ENCODE results near the gene ARMS2. TPM values are rescaled to one million over a fixed set of nuclear protein-coding genes. Genes with fewer than 3 reads are reported as not detected.

Gene ARMS2
- polyA plus RNA-seq, 4 donors, result 0.06 TPM; not detected in 3

- Histone ChIP-seq H3K9me3 (ENCODE audit: control insufficient read depth in 2 of 2, insufficient read depth in 1 of 2, low read depth in 1 of 2, low read length in 1 of 2) (peaks cover 0 to 8% of the 10 kb centered on the region in 2 donors), H3K27ac (ENCODE audit: low read depth in 1 of 3, low read length in 2 of 3) (no peak overlapping the region), H3K4me3 (ENCODE audit: low read depth in 1 of 3, low read length in 3 of 3) (no peak overlapping the region), H3K36me3 (ENCODE audit: control insufficient read depth in 3 of 3, insufficient read depth in 2 of 3, low read depth in 1 of 3, low read length in 3 of 3) (peaks cover 0 to 8% (median 0%) of the 10 kb centered on the region in 3 donors), H3K27me3 (ENCODE audit: control insufficient read depth in 3 of 3, insufficient read depth in 3 of 3, low read length in 3 of 3) (no peaks in the 10 kb centered on the region), H3K4me1 (ENCODE audit: control insufficient read depth in 3 of 3, insufficient read depth in 2 of 3, low read depth in 1 of 3, low read length in 2 of 3) (peaks cover 0 to 14% (median 0%) of the 10 kb centered on the region in 3 donors)
- WGBS, 3 donors, result 85 to 91% (median 87%) methylated on average over 10 of the region's 10 CpGs
- DNase-seq (no peak), FAIRE-seq (no peak)
Measured at GRCh38 chr10:122480146-122480833, 25.8 kb downstream of the ARMS2 start.

GRCh38 chr10:122481296-122482056 is 27.0 kb downstream of the ARMS2 start:
- no peak for FAIRE-seq
- Histone ChIP-seq H3K27me3 (ENCODE audit: control insufficient read depth in 3 of 3, insufficient read depth in 3 of 3, low read length in 3 of 3) (no peaks in the 10 kb centered on the region), H3K4me1 (ENCODE audit: control insufficient read depth in 3 of 3, insufficient read depth in 2 of 3, low read depth in 1 of 3, low read length in 2 of 3) (peaks cover 0 to 2% (median 0%) of the 10 kb centered on the region in 3 donors), H3K36me3 (ENCODE audit: control insufficient read depth in 3 of 3, insufficient read depth in 2 of 3, low read depth in 1 of 3, low read length in 3 of 3) (peaks cover 0 to 6% (median 0%) of the 10 kb centered on the region in 3 donors), H3K27ac (ENCODE audit: low read depth in 1 of 3, low read length in 2 of 3) (no peak overlapping the region), H3K9me3 (ENCODE audit: control insufficient read depth in 2 of 2, insufficient read depth in 1 of 2, low read depth in 1 of 2, low read length in 1 of 2) (peaks cover 0 to 8% of the 10 kb centered on the region in 2 donors), H3K4me3 (ENCODE audit: low read depth in 1 of 3, low read length in 3 of 3) (no peak overlapping the region)
- WGBS, 3 donors, result 87 to 90% (median 88%) methylated on average over 6 of the region's 6 CpGs
- no peak for DNase-seq

DNA sequence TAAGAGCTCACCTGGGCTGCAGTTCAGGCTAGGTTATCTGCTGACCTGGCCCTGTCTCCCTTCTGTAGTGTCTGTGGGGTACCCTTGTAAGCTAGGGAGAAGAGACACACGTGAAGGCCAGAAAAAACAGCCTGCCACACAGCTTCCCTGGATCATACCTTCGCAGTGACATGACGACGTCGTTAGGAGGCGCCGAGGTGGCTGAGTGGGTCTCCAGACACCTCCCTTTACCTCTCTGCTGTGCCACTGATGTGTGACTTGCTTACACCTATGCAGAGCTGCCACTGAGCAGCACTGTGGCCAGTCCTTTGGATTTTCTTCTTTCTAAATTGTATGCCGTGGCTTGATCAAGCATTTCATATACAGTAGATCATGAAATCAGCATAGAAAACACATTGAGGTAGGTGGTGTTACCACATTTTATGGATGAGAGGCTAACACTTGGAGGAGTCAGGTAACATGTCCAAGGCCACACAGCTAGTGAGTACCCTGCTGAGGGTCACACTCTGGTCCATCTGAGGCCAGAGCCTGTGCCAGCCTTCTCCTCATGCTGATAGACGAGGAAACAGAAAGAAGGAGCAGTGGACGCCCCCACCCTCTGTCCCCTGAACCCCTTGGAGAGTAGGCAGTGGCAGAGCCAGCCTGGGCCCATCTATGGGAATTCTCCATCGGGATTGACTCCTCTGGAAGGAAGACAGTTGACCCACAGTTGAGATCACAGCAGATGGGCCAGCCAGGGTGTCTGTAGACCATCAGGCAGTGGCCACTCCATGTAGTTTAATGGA is 30.0 kb downstream of the ARMS2 start:
- H3K36me3 ChIP-seq (ENCODE audit: control insufficient read depth in 3 of 3, insufficient read depth in 2 of 3, low read depth in 1 of 3, low read length in 3 of 3), result peaks cover 0 to 6% (median 0%) of the 10 kb centered on the region in 3 donors
- WGBS, 3 donors, result 88 to 95% (median 90%) methylated on average over 11 of the region's 11 CpGs
- FAIRE-seq, result no peak
- no peak for DNase-seq
- H3K4me3 ChIP-seq (ENCODE audit: low read depth in 1 of 3, low read length in 3 of 3), result no peak overlapping the region
- H3K27me3 ChIP-seq (ENCODE audit: control insufficient read depth in 3 of 3, insufficient read depth in 3 of 3, low read length in 3 of 3), result no peaks in the 10 kb centered on the region
- peaks cover 0 to 8% of the 10 kb centered on the region in 2 donors for H3K9me3 ChIP-seq (ENCODE audit: control insufficient read depth in 2 of 2, insufficient read depth in 1 of 2, low read depth in 1 of 2, low read length in 1 of 2)
- H3K27ac ChIP-seq (ENCODE audit: low read depth in 1 of 3, low read length in 2 of 3), result no peak overlapping the region
- H3K4me1 ChIP-seq (ENCODE audit: control insufficient read depth in 3 of 3, insufficient read depth in 2 of 3, low read depth in 1 of 3, low read length in 2 of 3), result no peaks in the 10 kb centered on the region

- 32 to 70% (median 65%) methylated on average over 5 of the region's 5 CpGs for WGBS, 3 donors
- H3K4me1 ChIP-seq (ENCODE audit: control insufficient read depth in 3 of 3, insufficient read depth in 2 of 3, low read depth in 1 of 3, low read length in 2 of 3), result no peaks in the 10 kb centered on the region
- DNase-seq, result peak in 1 of 2 donors; percentile 21
- H3K27ac ChIP-seq (ENCODE audit: low read depth in 1 of 3, low read length in 2 of 3), result no peak overlapping the region
- FAIRE-seq, result no peak
- no peak overlapping the region for H3K4me3 ChIP-seq (ENCODE audit: low read depth in 1 of 3, low read length in 3 of 3)
- peaks cover 0 to 8% of the 10 kb centered on the region in 2 donors for H3K9me3 ChIP-seq (ENCODE audit: control insufficient read depth in 2 of 2, insufficient read depth in 1 of 2, low read depth in 1 of 2, low read length in 1 of 2)
- peaks cover 0 to 10% (median 0%) of the 10 kb centered on the region in 3 donors for H3K36me3 ChIP-seq (ENCODE audit: control insufficient read depth in 3 of 3, insufficient read depth in 2 of 3, low read depth in 1 of 3, low read length in 3 of 3)
- H3K27me3 ChIP-seq (ENCODE audit: control insufficient read depth in 3 of 3, insufficient read depth in 3 of 3, low read length in 3 of 3), result no peaks in the 10 kb centered on the region
Measured at GRCh38 chr10:122485670-122486069, 31.2 kb downstream of the ARMS2 start.

DNA sequence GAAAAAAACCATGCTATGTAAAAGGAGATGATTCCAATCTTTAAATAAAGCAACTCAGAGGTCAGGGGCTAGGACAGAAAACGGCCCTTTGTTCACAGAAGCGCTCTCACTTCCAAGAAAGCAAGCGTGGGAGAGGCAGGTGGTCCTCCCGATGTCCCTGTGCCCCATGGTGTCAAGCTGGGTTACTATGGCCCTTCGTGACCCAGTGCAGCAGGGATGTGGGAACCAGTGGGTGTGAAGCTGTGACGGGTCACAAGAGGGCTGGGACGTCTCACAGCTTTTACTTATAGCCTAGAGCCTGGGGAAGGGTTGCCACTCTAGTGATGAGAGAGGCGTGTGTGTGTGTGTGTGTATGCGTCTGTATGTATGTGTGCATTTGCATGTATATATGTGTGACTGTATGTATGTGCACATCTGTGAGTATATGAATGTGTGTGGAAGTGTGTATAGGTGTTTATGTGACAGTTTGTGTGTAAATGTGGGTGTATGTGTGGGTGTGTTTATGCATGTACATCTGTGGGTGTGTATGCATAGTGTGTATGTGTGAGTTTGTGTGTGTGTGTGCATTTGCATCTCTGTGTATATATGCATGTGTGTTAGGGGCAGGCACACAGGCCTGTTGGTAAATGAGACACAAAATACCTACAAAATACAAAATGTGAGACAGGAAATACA is 32.1 kb downstream of the ARMS2 start:
- Histone ChIP-seq H3K4me1 (ENCODE audit: control insufficient read depth in 3 of 3, insufficient read depth in 2 of 3, low read depth in 1 of 3, low read length in 2 of 3) (no peaks in the 10 kb centered on the region), H3K27ac (ENCODE audit: low read depth in 1 of 3, low read length in 2 of 3) (no peak overlapping the region), H3K4me3 (ENCODE audit: low read depth in 1 of 3, low read length in 3 of 3) (no peak overlapping the region), H3K27me3 (ENCODE audit: control insufficient read depth in 3 of 3, insufficient read depth in 3 of 3, low read length in 3 of 3) (no peaks in the 10 kb centered on the region), H3K9me3 (ENCODE audit: control insufficient read depth in 2 of 2, insufficient read depth in 1 of 2, low read depth in 1 of 2, low read length in 1 of 2) (peaks cover 0 to 3% of the 10 kb centered on the region in 2 donors), H3K36me3 (ENCODE audit: control insufficient read depth in 3 of 3, insufficient read depth in 2 of 3, low read depth in 1 of 3, low read length in 3 of 3) (peaks cover 0 to 14% (median 0%) of the 10 kb centered on the region in 3 donors)
- FAIRE-seq (no peak), DNase-seq (no peak)
- WGBS, 3 donors, result 74 to 90% (median 80%) methylated on average over 9 of the region's 9 CpGs

DNA sequence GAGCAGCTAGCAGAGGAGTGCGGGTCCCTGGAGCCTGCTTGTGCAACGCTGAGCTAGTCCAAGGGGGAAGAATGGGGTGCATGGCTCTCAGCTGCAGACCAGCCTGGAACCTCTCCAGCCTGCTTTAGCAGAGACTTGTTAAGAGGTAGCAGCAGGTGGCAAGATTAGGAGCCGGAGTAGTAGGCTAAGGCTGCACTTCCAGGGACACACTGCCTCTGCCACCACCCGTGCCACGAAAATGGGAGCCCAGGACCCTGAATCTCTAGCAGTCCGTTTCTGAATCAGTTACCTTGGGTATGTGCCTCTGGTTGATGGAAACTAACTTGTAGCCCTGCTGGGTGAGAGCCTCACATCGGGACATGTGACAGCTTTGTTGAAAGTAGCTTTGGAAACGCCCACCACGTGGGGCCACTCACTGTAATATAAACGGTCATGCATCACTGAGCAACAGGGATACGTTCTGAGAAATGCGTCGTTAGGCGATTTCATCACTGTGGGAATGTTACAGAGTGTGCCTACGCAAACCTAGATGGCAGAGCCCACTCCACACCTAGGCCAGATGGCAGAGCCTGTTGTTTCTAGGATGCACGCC is 32.8 kb downstream of the ARMS2 start:
- WGBS, 3 donors, result 58 to 81% (median 80%) methylated on average over 16 of the region's 16 CpGs
- H3K4me1 ChIP-seq (ENCODE audit: control insufficient read depth in 3 of 3, insufficient read depth in 2 of 3, low read depth in 1 of 3, low read length in 2 of 3), result no peaks in the 10 kb centered on the region

DNA sequence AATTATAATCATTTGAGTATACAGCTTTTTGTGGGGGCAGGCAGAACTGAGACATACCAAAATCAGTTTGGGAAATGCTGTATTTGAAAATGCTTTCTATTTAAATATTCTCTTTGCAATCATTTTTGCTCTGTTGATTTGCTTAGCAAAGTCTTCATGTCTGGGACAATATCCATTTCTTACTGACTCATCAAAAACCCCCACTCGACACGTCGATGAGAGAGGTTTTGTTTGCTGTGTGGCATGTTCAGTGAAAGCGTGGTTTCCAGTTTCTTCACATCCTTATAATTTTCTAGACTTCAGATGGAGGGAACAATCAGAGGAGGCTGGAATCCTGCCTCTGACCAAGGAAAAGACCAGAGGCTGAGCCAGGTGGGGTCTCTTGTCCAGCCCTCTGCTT is 35.8 kb downstream of the ARMS2 start:
- FAIRE-seq (no peak), DNase-seq (no peak)
- Histone ChIP-seq H3K36me3 (ENCODE audit: control insufficient read depth in 3 of 3, insufficient read depth in 2 of 3, low read depth in 1 of 3, low read length in 3 of 3) (peaks cover 0 to 28% (median 0%) of the 10 kb centered on the region in 3 donors), H3K4me3 (ENCODE audit: low read depth in 1 of 3, low read length in 3 of 3) (no peak overlapping the region), H3K27ac (ENCODE audit: low read depth in 1 of 3, low read length in 2 of 3) (no peak overlapping the region), H3K9me3 (ENCODE audit: control insufficient read depth in 2 of 2, insufficient read depth in 1 of 2, low read depth in 1 of 2, low read length in 1 of 2) (no peaks in the 10 kb centered on the region), H3K27me3 (ENCODE audit: control insufficient read depth in 3 of 3, insufficient read depth in 3 of 3, low read length in 3 of 3) (no peaks in the 10 kb centered on the region), H3K4me1 (ENCODE audit: control insufficient read depth in 3 of 3, insufficient read depth in 2 of 3, low read depth in 1 of 3, low read length in 2 of 3) (no peaks in the 10 kb centered on the region)
- WGBS, 3 donors, result 71 to 86% (median 80%) methylated on average over 4 of the region's 4 CpGs

More for the DNA sequence above, 32.8 kb downstream of the ARMS2 start:
- Histone ChIP-seq H3K9me3 (ENCODE audit: control insufficient read depth in 2 of 2, insufficient read depth in 1 of 2, low read depth in 1 of 2, low read length in 1 of 2) (no peaks in the 10 kb centered on the region), H3K36me3 (ENCODE audit: control insufficient read depth in 3 of 3, insufficient read depth in 2 of 3, low read depth in 1 of 3, low read length in 3 of 3) (peaks cover 0 to 14% (median 0%) of the 10 kb centered on the region in 3 donors), H3K27ac (ENCODE audit: low read depth in 1 of 3, low read length in 2 of 3) (no peak overlapping the region), H3K4me3 (ENCODE audit: low read depth in 1 of 3, low read length in 3 of 3) (no peak overlapping the region), H3K27me3 (ENCODE audit: control insufficient read depth in 3 of 3, insufficient read depth in 3 of 3, low read length in 3 of 3) (no peaks in the 10 kb centered on the region)
- FAIRE-seq, result no peak
- DNase-seq, result peak in 1 of 2 donors; percentile 53
